Heart left ventricle (tissue), 13 donors: ENCODE measurements around the gene HOXB6.

Experiments
- CTCF ChIP-seq, 12 donors: fragments of 200-600 bp; sonication (generic) in 4 of 12; IDR thresholded peaks; one replicate each; pipeline versions ENCODE4 v1.5.0 to v1.8.0; 2018 to 2022; ENCODE audit warnings: antibody characterized with exemption in 12 of 12, mild to moderate bottlenecking in 5 of 12
- POLR2A ChIP-seq, 2 donors: fragments of 450-650 bp; IDR thresholded peaks; one replicate each; pipeline ENCODE4 v1.6.1; 2017; ENCODE audit warnings: antibody characterized with exemption in 2 of 2, mild to moderate bottlenecking in 2 of 2, moderate library complexity in 2 of 2
- donor health status: ischemic (EF 13 %, LVEDD 7.1; RV severe dilation, severe dysfunction).
- donor health status: DM: no; HTN: yes; CAD: no.
- donor health status: DM: no; HTN: no; CAD: no.
- donor health status: ischemic (EF 25% LVEDD 6.9; RV normal size, moderate dysfunction).
- donor health status: ischemic (EF 25% LVEDD 5.7; RV mildly dilated, moderate dysfunction).
- donor health status: ischemic (EF 35%, LVEDD 5.7; RV mildly dilated, moderate dysfunction).
- donor health status: nonischemic (EF 11% LVEDD 7.7; RV severe dilation, severe dysfunction).
- donor health status: DM: yes; HTN: yes; CAD: no.
- donor health status: PGD.
- donor health status: ischemic (EF 29% LVEDD 5.4; RV normal size, mild dysfunction).
- donor health status: nonischemic (EF 23%, LVEDD 6.1; RV moderate dilation, normal function).

GRCh38 chr17:48601539-48602425, 3.0 kb downstream of the HOXB6 start:
- TF ChIP-seq CTCF (IDR thresholded peaks at IDR 0.05) (no peak), POLR2A (IDR thresholded peaks at IDR 0.05) (no peak)
